C4-2B (cell line): ENCODE results near the gene EIF3A.

Experiments used
- H3K27ac ChIP-seq: fragments of 450-650 bp; 2 replicates; pipeline ENCODE4 v1.5.1; 2017
- CTCF ChIP-seq: fragments of 450-650 bp; conservative IDR thresholded peaks from 2 replicates; pipeline ENCODE4 v1.5.1; 2017; ENCODE audit warnings: mild to moderate bottlenecking
- ZFX ChIP-seq: fragments of 450-650 bp; IDR thresholded peaks from 2 replicates; pipeline ENCODE4 v1.6.1; 2017

The EIF3A gene

DNA sequence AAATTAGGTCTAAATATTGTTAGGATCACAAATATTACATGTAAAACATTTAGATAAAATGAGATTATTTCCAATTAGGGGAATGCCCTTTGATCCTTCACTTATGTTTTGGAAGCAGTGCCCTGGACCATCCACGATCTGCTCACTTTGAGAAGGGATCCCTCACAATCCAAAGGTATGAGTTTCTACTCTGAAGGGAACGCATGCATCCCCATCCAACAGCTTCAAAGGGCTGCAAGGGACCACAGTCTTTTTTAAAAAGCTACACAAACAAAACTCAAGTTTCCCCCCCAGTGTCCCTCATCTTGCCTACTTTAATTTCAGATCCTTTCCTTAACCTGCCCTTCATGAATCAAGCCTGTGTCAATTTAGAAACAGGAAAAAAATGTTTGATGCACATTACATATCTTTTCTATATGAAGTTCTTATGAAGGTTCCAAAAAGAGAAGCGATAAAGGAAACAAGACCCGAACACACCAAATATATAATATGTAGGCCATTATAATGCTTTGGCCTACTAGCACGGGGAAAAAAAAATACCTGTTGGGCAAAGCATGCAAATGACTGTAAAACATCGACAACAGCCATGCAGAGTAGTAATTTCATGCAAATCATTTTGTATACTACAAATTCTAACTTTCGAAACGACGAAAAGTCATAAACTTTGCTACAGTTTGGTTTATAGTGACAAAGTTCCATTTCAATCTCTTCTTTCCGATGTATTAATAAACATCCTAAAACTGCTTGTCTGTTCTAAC lies 2.0 kb downstream of the EIF3A start:
- no peak overlapping the region for H3K27ac ChIP-seq
- TF ChIP-seq ZFX (no peak), CTCF (no peak)

DNA sequence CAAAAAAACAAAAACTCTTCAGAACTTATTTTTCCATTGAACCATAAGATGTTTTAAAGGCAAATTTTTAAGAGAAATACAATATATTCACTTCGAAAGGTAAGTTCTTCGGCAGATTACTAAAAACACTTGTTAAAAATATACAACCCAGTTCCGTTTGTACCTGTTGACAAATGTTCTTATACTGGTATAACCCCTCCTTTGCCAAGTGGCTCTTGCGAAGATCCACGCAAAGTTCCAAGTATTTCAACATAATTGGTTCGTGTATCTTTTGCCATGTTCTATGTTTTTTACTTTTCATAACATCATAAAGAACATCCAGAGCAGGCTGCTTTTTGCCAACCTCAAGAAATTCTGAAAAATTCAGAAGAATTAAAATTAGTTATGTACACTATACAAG lies 7.0 kb downstream of the EIF3A start:
- H3K27ac ChIP-seq, result no peak overlapping the region
- no peak for TF ChIP-seq ZFX
- no peak for TF ChIP-seq CTCF

DNA sequence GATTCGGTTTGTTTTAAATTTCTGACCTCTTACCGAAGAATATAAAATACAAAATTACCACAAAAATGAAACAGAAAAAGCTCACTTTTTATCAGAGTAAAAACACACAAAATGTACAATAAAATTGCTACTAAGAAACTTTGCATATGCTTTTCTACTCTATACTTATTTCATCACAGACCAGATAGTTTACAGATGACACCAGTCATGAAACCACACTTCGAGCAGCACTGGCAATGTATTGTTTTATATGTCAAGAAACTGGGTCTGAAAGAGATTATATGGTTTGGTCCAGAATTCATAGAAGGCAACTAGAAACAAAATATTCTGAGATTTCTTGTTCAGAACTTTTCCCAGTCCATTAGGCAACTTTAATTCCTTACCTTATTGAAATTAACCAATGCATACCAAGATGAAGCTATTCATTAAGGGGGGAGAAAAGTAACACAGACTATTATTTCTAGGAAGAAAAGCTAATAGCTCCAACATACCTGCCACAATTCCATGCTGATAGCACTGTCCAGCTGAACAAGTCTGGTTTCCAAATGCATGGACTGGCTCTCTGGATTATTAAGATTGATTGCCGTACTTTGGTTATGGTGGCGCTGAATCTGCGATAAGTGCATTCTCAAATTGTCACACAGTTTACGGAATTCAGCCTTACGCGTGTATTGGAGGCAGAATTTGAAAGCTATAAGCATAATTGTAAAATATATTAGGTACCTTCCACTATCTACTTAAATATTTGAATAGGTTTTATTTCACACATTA lies 10.0 kb downstream of the EIF3A start:
- TF ChIP-seq ZFX (no peak), CTCF (no peak)
- no peak overlapping the region for H3K27ac ChIP-seq

DNA sequence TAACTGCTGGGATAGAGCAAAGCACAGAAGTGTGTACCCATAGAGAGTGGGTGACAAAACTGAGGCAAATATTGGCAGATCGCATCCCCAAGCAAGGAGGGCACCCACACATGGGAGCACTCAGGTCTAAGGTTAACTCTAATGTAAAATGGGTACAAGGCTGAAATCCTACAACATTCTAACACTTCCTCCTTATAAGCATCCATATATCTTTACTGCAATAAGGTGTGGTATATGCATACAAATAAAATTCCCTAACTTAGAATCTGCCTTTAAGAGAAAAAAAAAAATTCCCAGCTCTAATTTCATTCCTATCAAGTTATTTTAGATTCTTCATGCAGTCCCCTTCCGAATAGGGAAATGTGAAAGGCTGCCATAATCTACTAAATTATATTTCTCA lies 18.7 kb downstream of the EIF3A start:
- TF ChIP-seq ZFX (no peak), CTCF (no peak)
- H3K27ac ChIP-seq, result no peak overlapping the region

DNA sequence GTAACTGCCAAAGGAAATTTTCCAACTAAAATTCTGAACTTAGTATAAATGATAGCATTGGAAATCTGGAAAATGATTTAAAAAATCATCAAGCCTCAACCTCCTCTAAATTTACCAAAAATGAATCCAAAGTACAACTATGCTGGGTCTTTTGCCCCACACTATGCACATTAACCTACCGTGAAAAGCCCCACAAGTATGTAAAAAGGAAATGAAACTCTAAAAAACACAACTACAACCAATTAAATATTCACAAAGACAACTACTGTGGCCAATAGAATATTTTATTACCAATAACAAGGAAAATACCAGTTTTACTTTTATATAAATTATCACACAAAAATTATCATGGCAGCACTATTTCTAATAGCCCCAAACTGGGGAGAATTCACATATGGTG lies 19.3 kb downstream of the EIF3A start:
- H3K27ac ChIP-seq, result no peak overlapping the region
- TF ChIP-seq CTCF (no peak), ZFX (no peak)

DNA sequence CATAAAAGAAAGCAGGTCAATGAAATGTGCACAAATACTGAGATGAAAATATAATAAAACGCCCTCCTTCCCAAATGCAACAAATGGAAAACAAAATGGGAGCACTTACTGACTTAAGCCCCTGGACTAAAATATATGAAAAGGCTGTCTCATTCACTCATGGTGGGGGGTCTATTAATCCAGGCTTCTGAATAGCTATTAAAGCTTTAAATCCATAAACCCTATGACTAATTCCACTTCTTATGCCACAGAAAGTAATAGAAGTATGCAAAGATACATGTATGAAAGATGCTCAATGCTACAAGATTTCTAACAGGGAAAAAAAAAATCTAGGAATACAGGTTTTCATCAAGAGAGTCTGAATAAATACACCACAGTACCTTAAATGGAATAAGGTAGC lies 20.5 kb downstream of the EIF3A start:
- TF ChIP-seq CTCF (no peak), ZFX (no peak)
- H3K27ac ChIP-seq, result no peak overlapping the region

GRCh38 chr10:119059557-119059956 lies 21.1 kb downstream of the EIF3A start:
- TF ChIP-seq ZFX (no peak), CTCF (no peak)

More at GRCh38 chr10:119059557-119059956, 21.1 kb downstream of the EIF3A start:
- no peak overlapping the region for H3K27ac ChIP-seq
